Fibroblast of lung (primary cell): ENCODE measurements around the gene NMRK1. TPM values are rescaled to one million over a fixed set of nuclear protein-coding genes. Genes with fewer than 3 reads are reported as not detected.

Experiments
- DNase-seq, 2 donors: peaks; one replicate each; pipeline versions ENCODE4 v3.0.0 to v3.0.0-alpha.2; 2010; ENCODE audit warnings: low read depth in 2 of 2
- H2AFZ ChIP-seq: 2 replicates; pipeline ENCODE4 v1.5.1; 2012; ENCODE audit warnings: low read length, control low read depth, inconsistent platforms
- H3K27ac ChIP-seq: 2 replicates; pipeline ENCODE4 v1.5.1; 2011; ENCODE audit warnings: low read length, control low read depth; ENCODE audit not compliant: insufficient read depth
- H3K27me3 ChIP-seq: 2 replicates; pipeline ENCODE4 v1.5.1; 2011; ENCODE audit warnings: mild to moderate bottlenecking, low read length; ENCODE audit not compliant: control insufficient read depth, insufficient read depth
- H3K36me3 ChIP-seq: 2 replicates; pipeline ENCODE4 v1.5.1; 2011; ENCODE audit warnings: low read length; ENCODE audit not compliant: control insufficient read depth, insufficient read depth
- H3K4me1 ChIP-seq: 2 replicates; pipeline ENCODE4 v1.5.1; 2011; ENCODE audit warnings: low read length; ENCODE audit not compliant: control insufficient read depth, insufficient read depth; ENCODE audit errors: extremely low read depth
- H3K4me2 ChIP-seq: 2 replicates; pipeline ENCODE4 v1.5.1; 2011; ENCODE audit warnings: low read length, control low read depth; ENCODE audit not compliant: insufficient read depth; ENCODE audit errors: extremely low read depth
- H3K4me3 ChIP-seq, 4 experiments: fragments of 200-600 bp in 1 of 4; sonication (generic) in 1 of 4; replicated peaks in 1 of 4; 2 replicates each; pipeline ENCODE4 v1.5.1; 2011 to 2016; ENCODE audit warnings: low read length in 4 of 4, low read depth in 3 of 4, mild to moderate bottlenecking in 3 of 4, control low read depth in 2 of 4, inconsistent platforms in 1 of 4, mixed read lengths in 1 of 4; ENCODE audit not compliant: insufficient read depth in 1 of 4; ENCODE audit errors: control extremely low read depth in 1 of 4
- H3K79me2 ChIP-seq: 2 replicates; pipeline ENCODE4 v1.5.1; 2012; ENCODE audit warnings: mild to moderate bottlenecking, low read length, inconsistent platforms; ENCODE audit not compliant: control insufficient read depth, insufficient read depth
- H3K9ac ChIP-seq: 2 replicates; pipeline ENCODE4 v1.5.1; 2011; ENCODE audit warnings: mild to moderate bottlenecking, low read length, control low read depth; ENCODE audit not compliant: insufficient read depth
- H3K9me3 ChIP-seq: 2 replicates; pipeline ENCODE4 v1.5.1; 2012; ENCODE audit warnings: low read depth, low read length; ENCODE audit not compliant: control insufficient read depth, insufficient read depth
- H4K20me1 ChIP-seq: 2 replicates; pipeline ENCODE4 v1.5.1; 2011; ENCODE audit warnings: low read length; ENCODE audit not compliant: control insufficient read depth, insufficient read depth; ENCODE audit errors: extremely low read depth
- CTCF ChIP-seq, 2 donors: IDR thresholded peaks in 1 of 2; conservative IDR thresholded peaks in 1 of 2; 1 replicate in 1 of 2; 2 replicates in 1 of 2; pipeline ENCODE4 v1.5.1; 2011 to 2012; ENCODE audit warnings: low read length in 2 of 2, control low read depth in 1 of 2, inconsistent platforms in 1 of 2, low read depth in 1 of 2, mild to moderate bottlenecking in 1 of 2
- EZH2 ChIP-seq: IDR thresholded peaks from 2 replicates; pipeline ENCODE4 v1.5.1; 2012; ENCODE audit warnings: low read length, control low read depth, mild to moderate bottlenecking; ENCODE audit errors: missing control alignments
- polyA plus RNA-seq, 2 donors: library from polyadenylated mRNA; depleted of rRNA in 1 of 2; stranded (reverse) in 1 of 2; unstranded in 1 of 2; fragments of >200 nt; gene quantifications; 2 replicates each; pipeline ENCODE4 v1.2.1, GENCODE V29; 2011 to 2012; ENCODE audit warnings: missing spikeins in 1 of 2
- total RNA-seq: library from RNA; depleted of rRNA; stranded (reverse); fragments of >200 nt; gene quantifications from 2 replicates; pipeline ENCODE4 v1.2.1, GENCODE V29; 2014

NMRK1 gene
- total and polyA plus RNA-seq, 2 donors (not counting 1 experiment from before 2014, with no cell fraction given): 19.4 to 33.9 TPM

GRCh38 chr9:75132244-75132643 lies 44.3 kb upstream of the NMRK1 start:
- no peak overlapping the region for H2AFZ ChIP-seq
- no peaks in the 10 kb centered on the region for H4K20me1 ChIP-seq
- no peaks in the 10 kb centered on the region for H3K36me3 ChIP-seq
- H3K9ac ChIP-seq: no peak overlapping the region
- no peaks in the 10 kb centered on the region for H3K27me3 ChIP-seq
- no peaks in the 10 kb centered on the region for H3K4me1 ChIP-seq
- no peak for TF ChIP-seq CTCF (conservative IDR thresholded peaks at IDR 0.05 in 1 of 2, IDR thresholded peaks at IDR 0.05 in 1 of 2; ENCODE audit: low read depth in 1 of 2, low read length in 2 of 2)
- no peak for TF ChIP-seq EZH2
- H3K4me2 ChIP-seq: no peak overlapping the region
- no peak for DNase-seq
- no peaks in the 10 kb centered on the region for H3K79me2 ChIP-seq
- H3K9me3 ChIP-seq: no peaks in the 10 kb centered on the region
- no peak overlapping the region for H3K4me3 ChIP-seq
- H3K27ac ChIP-seq: no peak overlapping the region

- no peaks in the 10 kb centered on the region for H3K79me2 ChIP-seq
- H3K4me1 ChIP-seq: no peaks in the 10 kb centered on the region
- no peaks in the 10 kb centered on the region for H3K27me3 ChIP-seq
- no peak for TF ChIP-seq EZH2
- no peak for TF ChIP-seq CTCF (conservative IDR thresholded peaks at IDR 0.05 in 1 of 2, IDR thresholded peaks at IDR 0.05 in 1 of 2; ENCODE audit: low read depth in 1 of 2, low read length in 2 of 2)
- H3K9me3 ChIP-seq: no peaks in the 10 kb centered on the region
- no peak overlapping the region for H3K4me3 ChIP-seq
- DNase-seq: no peak
- H3K9ac ChIP-seq: no peak overlapping the region
- H3K36me3 ChIP-seq: no peaks in the 10 kb centered on the region
- H3K4me2 ChIP-seq: no peak overlapping the region
- no peak overlapping the region for H3K27ac ChIP-seq
- no peak overlapping the region for H2AFZ ChIP-seq
- no peaks in the 10 kb centered on the region for H4K20me1 ChIP-seq
Measured at GRCh38 chr9:75131700-75132099, 43.7 kb upstream of the NMRK1 start.

- H3K9ac ChIP-seq: no peak overlapping the region
- H3K4me3 ChIP-seq: no peak overlapping the region
- DNase-seq: peak; percentile 26 to 45
- peak overlapping the region; percentile 34 for H3K27ac ChIP-seq
- no peaks in the 10 kb centered on the region for H3K4me1 ChIP-seq
- H2AFZ ChIP-seq: no peak overlapping the region
- TF ChIP-seq CTCF (conservative IDR thresholded peaks at IDR 0.05 in 1 of 2, IDR thresholded peaks at IDR 0.05 in 1 of 2; ENCODE audit: low read depth in 1 of 2, low read length in 2 of 2) (no peak), EZH2 (no peak)
- no peaks in the 10 kb centered on the region for H3K9me3 ChIP-seq
- H4K20me1 ChIP-seq: no peaks in the 10 kb centered on the region
- no peaks in the 10 kb centered on the region for H3K79me2 ChIP-seq
- no peaks in the 10 kb centered on the region for H3K27me3 ChIP-seq
- H3K4me2 ChIP-seq: peak overlapping the region; percentile 38
- H3K36me3 ChIP-seq: no peaks in the 10 kb centered on the region
Measured at GRCh38 chr9:75130621-75131230, 42.8 kb upstream of the NMRK1 start.
